Natural killer cell (primary cell): ENCODE results near the gene KRT222. TPM values are rescaled to one million over a fixed set of nuclear protein-coding genes. Genes with fewer than 3 reads are reported as not detected.

ENCODE experiments used
- ATAC-seq, 3 donors: fragments of 150-1000 bp in 2 of 3; fragments of 200-7000 bp in 1 of 3; cut with Tn5 transposase; 1 replicate in 1 of 3; 2 replicates in 2 of 3; pipeline ENCODE4 v1.10.0; 2021; ENCODE audit warnings: mild to moderate bottlenecking in 2 of 3, moderate library complexity in 2 of 3
- DNase-seq, 2 donors: peaks; one replicate each; pipeline versions ENCODE4 v3.0.0 to v3.0.0-alpha.2; 2013 to 2021; ENCODE audit warnings: mixed read lengths in 1 of 2
- H3K27ac ChIP-seq: one replicate; pipeline ENCODE4 v1.5.1; 2013; ENCODE audit warnings: mild to moderate bottlenecking, low read length
- H3K27me3 ChIP-seq: one replicate; pipeline ENCODE4 v1.6.1; 2013; ENCODE audit warnings: low read length; ENCODE audit not compliant: control insufficient read depth, insufficient read depth
- H3K36me3 ChIP-seq: one replicate; pipeline ENCODE4 v1.6.1; 2013; ENCODE audit warnings: low read length; ENCODE audit not compliant: control insufficient read depth, insufficient read depth
- H3K4me1 ChIP-seq: one replicate; pipeline ENCODE4 v1.6.1; 2013; ENCODE audit warnings: low read length; ENCODE audit not compliant: control insufficient read depth, insufficient read depth
- H3K4me3 ChIP-seq: one replicate; pipeline ENCODE4 v1.5.1; 2013; ENCODE audit warnings: low read length
- H3K9me3 ChIP-seq: one replicate; pipeline ENCODE4 v1.6.1; 2013; ENCODE audit warnings: low read length; ENCODE audit not compliant: control insufficient read depth, insufficient read depth
- H3K27ac Mint-ChIP-seq, 2 donors: one replicate each; pipeline ENCODE4 v1.8.0; 2022; ENCODE audit warnings: mild to moderate bottlenecking in 2 of 2, mixed read lengths in 2 of 2, moderate library complexity in 1 of 2
- H3K27me3 Mint-ChIP-seq, 2 donors: one replicate each; pipeline ENCODE4 v1.8.0; 2022; ENCODE audit warnings: low read depth in 2 of 2, mixed read lengths in 2 of 2
- H3K36me3 Mint-ChIP-seq: one replicate; pipeline ENCODE4 v1.8.0; 2022; ENCODE audit warnings: mixed read lengths
- H3K4me1 Mint-ChIP-seq, 2 donors: one replicate each; pipeline ENCODE4 v1.8.0; 2022; ENCODE audit warnings: mixed read lengths in 2 of 2
- H3K4me3 Mint-ChIP-seq: one replicate; pipeline ENCODE4 v1.8.0; 2022; ENCODE audit warnings: mild to moderate bottlenecking, moderate library complexity, mixed read lengths
- H3K9me3 Mint-ChIP-seq, 2 donors: one replicate each; pipeline ENCODE4 v1.8.0; 2022; ENCODE audit warnings: mixed read lengths in 2 of 2
- WGBS: methylation state at CpG from one replicate; pipeline ENCODE4 v1.1.7; 2013; ENCODE audit warnings: missing lambda C conversion rate; ENCODE audit not compliant: insufficient coverage; 5-methylcytosine and 5-hydroxymethylcytosine counted together
- intact Hi-C: fragments of 100-400 bp; cut with micrococcal nuclease; formaldehyde crosslinking; loops from one replicate; pipeline ENCODE4 v1.14.2; 2022
- total RNA-seq, 4 donors: library from RNA; stranded (reverse); fragments of 120-200 nt in 1 of 4; gene quantifications; one replicate each; pipeline versions ENCODE4 v1.2.3 to v1.2.4, GENCODE V29; 2013 to 2022
- TF ChIP-seq, protein P1 (sequence below): fragments of 200-600 bp; IDR thresholded peaks from one replicate; pipeline ENCODE4 v1.8.0; 2022; ENCODE audit warnings: antibody characterized with exemption

Gene KRT222
- total RNA-seq, 3 donors from 2014 or later (not counting 1 experiment from before 2014, with no cell fraction given) = not detected

- TF ChIP-seq, protein P1, sequence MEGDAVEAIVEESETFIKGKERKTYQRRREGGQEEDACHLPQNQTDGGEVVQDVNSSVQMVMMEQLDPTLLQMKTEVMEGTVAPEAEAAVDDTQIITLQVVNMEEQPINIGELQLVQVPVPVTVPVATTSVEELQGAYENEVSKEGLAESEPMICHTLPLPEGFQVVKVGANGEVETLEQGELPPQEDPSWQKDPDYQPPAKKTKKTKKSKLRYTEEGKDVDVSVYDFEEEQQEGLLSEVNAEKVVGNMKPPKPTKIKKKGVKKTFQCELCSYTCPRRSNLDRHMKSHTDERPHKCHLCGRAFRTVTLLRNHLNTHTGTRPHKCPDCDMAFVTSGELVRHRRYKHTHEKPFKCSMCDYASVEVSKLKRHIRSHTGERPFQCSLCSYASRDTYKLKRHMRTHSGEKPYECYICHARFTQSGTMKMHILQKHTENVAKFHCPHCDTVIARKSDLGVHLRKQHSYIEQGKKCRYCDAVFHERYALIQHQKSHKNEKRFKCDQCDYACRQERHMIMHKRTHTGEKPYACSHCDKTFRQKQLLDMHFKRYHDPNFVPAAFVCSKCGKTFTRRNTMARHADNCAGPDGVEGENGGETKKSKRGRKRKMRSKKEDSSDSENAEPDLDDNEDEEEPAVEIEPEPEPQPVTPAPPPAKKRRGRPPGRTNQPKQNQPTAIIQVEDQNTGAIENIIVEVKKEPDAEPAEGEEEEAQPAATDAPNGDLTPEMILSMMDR = no peak
- ATAC-seq = no peak
- no peaks in the 10 kb centered on the region for H3K9me3 ChIP-seq
- H3K4me1 ChIP-seq = peaks cover 15% of the 10 kb centered on the region
- H3K27me3 ChIP-seq = peaks cover 3% of the 10 kb centered on the region
- Mint-ChIP-seq H3K36me3 (no peaks in the 10 kb centered on the region), H3K4me1 (peaks cover 19 to 20% of the 10 kb centered on the region in 2 donors), H3K27me3 (peaks cover 0 to 9% of the 10 kb centered on the region in 2 donors), H3K4me3 (no peak overlapping the region), H3K27ac (no peak overlapping the region), H3K9me3 (no peaks in the 10 kb centered on the region)
- WGBS = 82% methylated on average over 5 of the region's 5 CpGs
- no peaks in the 10 kb centered on the region for H3K36me3 ChIP-seq
- H3K4me3 ChIP-seq = no peak overlapping the region
- no peak overlapping the region for H3K27ac ChIP-seq
- no peak for DNase-seq
- intact Hi-C loops = no loop called here
These were observed 13.0 kb downstream of the KRT222 start for GRCh38 chr17:40651939-40652338.

DNA sequence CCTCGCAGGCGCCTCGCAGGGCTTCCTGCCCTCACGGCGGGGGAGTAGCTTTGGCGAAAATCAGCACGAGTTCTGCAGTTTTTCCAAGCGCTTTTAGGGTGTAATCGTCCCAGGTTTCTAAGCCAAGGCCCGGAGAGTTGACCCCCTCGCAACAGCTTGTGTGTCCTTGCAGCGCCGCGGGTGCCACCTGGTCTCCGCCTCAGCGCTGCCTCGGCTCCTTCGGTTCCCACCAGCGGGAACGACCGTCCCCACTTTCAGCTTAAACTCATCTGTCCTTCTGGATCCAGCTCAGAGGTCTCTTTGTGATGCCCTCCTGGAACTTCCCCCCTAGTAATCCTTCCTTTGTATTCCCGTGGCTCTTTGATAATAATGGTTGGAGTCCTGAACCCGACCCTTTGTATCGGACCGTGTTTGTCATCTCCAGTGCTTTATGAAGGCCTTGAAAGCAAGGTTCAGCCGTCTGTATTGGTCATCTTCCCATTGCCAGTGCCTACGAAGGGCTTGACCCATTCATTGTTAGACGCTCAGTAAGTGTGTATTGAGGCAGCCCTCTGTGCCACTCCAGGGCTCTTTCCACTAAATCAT is 16.5 kb downstream of the KRT222 start:
- Mint-ChIP-seq H3K36me3 (peaks cover 9% of the 10 kb centered on the region), H3K4me1 (peaks cover 31 to 44% of the 10 kb centered on the region in 2 donors)

GRCh38 chr17:40647624-40648383 is 17.2 kb downstream of the KRT222 start, which contains the start of gene SMARCE1:
SMARCE1 (minus strand) TSS chr17:40647818; CDS start chr17:40645802, 2,016 bp downstream.
- intact Hi-C loops = loop anchor here (5.0 kb wide), 2 partner anchors 41 to 86 kb away; no protein-coding TSS in a partner anchor
- TF ChIP-seq, protein P1 = no peak
- peaks cover 26% of the 10 kb centered on the region for H3K36me3 ChIP-seq

More for the DNA sequence above, 16.5 kb downstream of the KRT222 start:
- peaks cover 19% of the 10 kb centered on the region for H3K36me3 ChIP-seq
- TF ChIP-seq, protein P1 = no peak
- Mint-ChIP-seq H3K4me3 (peak overlapping the region; percentile 98), H3K27me3 (no peaks in the 10 kb centered on the region), H3K27ac (peak overlapping the region; percentile 99), H3K9me3 (no peaks in the 10 kb centered on the region)
- H3K27ac ChIP-seq = peak overlapping the region; percentile 97
- no peak for DNase-seq
- peaks cover 19% of the 10 kb centered on the region for H3K4me1 ChIP-seq
- intact Hi-C loops = loop anchor here (5.0 kb wide), 2 partner anchors 41 to 86 kb away; no protein-coding TSS in a partner anchor
- H3K27me3 ChIP-seq = no peaks in the 10 kb centered on the region
- no peak for ATAC-seq
- H3K9me3 ChIP-seq = no peaks in the 10 kb centered on the region
- peak overlapping the region; percentile 87 for H3K4me3 ChIP-seq
- 8% methylated on average over 28 of the region's 28 CpGs for WGBS

More at GRCh38 chr17:40647624-40648383, 17.2 kb downstream of the KRT222 start, which contains the start of gene SMARCE1:
- Histone ChIP-seq H3K27ac (peak within 1 kb of the TSS; percentile 97), H3K9me3 (no peaks in the 10 kb centered on the region), H3K4me1 (peaks cover 19% of the 10 kb centered on the region), H3K4me3 (peak within 1 kb of the TSS; percentile 87), H3K27me3 (no peaks in the 10 kb centered on the region)
- Mint-ChIP-seq H3K27ac (peak within 1 kb of the TSS; percentile 99), H3K4me3 (peak within 1 kb of the TSS; percentile 98), H3K27me3 (no peaks in the 10 kb centered on the region), H3K36me3 (peaks cover 11% of the 10 kb centered on the region), H3K9me3 (no peaks in the 10 kb centered on the region), H3K4me1 (peaks cover 38 to 50% of the 10 kb centered on the region in 2 donors)
- under 1% methylated on average over 64 of the region's 64 CpGs for WGBS
- peak; percentile 71 to 87 (median 85) for ATAC-seq
- DNase-seq = peak; percentile 79 to 85
